ENCODE data around the gene APBB3.
"Not testable (repeated sequence)": the region's sequence is repeated elsewhere in the genome, so short reads cannot be mapped to it uniquely, and the experiment has no call there.

APBB3 gene

GRCh38 chr5:140594169-140594568, 29.8 kb upstream of the APBB3 start:
- no peak for DNase-seq (ENCODE audit: extremely low spot score)
- POLR2A ChIA-PET, result no interaction called here
- no peak for TF ChIP-seq CTCF (IDR thresholded peaks at IDR 0.05; ENCODE audit: control extremely low read depth, extremely low read depth, low read depth, missing control alignments)
- CTCF ChIA-PET, result interaction anchor here (1.1 kb wide), 1 partner anchor 221 kb away, joined by 3 read pairs; no protein-coding TSS in a partner anchor

- CTCF ChIA-PET; DNase-seq (ENCODE audit: extremely low spot score); POLR2A ChIA-PET: not testable (repeated sequence)
Observed at GRCh38 chr5:140593070-140593469, 28.7 kb upstream of the APBB3 start.

- ChIA-PET CTCF (interaction anchor here (0.8 to 1.3 kb wide), 2 partner anchors 27 to 39 kb away, joined by 3 read pairs; no protein-coding TSS in a partner anchor), POLR2A (no interaction called here)
- TF ChIP-seq CTCF (IDR thresholded peaks at IDR 0.05; ENCODE audit: control extremely low read depth, extremely low read depth, low read depth, missing control alignments), result no peak
- no peak for DNase-seq (ENCODE audit: extremely low spot score)
Observed at GRCh38 chr5:140591747-140592372, 27.5 kb upstream of the APBB3 start.

- no peak for TF ChIP-seq CTCF (IDR thresholded peaks at IDR 0.05; ENCODE audit: control extremely low read depth, extremely low read depth, low read depth, missing control alignments)
- ChIA-PET CTCF (no interaction called here), POLR2A (no interaction called here)
- no peak for DNase-seq (ENCODE audit: extremely low spot score)
Observed at GRCh38 chr5:140590861-140591260, 26.5 kb upstream of the APBB3 start.

- CTCF ChIA-PET, result interaction anchor here (1.0 kb wide), 1 partner anchor 8 kb away, joined by 3 read pairs; no protein-coding TSS in a partner anchor
- DNase-seq (ENCODE audit: extremely low spot score), result no peak
- no peak for TF ChIP-seq CTCF (IDR thresholded peaks at IDR 0.05; ENCODE audit: control extremely low read depth, extremely low read depth, low read depth, missing control alignments)
- POLR2A ChIA-PET, result no interaction called here
Observed at GRCh38 chr5:140588311-140589070, 24.1 kb upstream of the APBB3 start.

GRCh38 chr5:140587495-140587894, 23.1 kb upstream of the APBB3 start:
- ChIA-PET CTCF (no interaction called here), POLR2A (no interaction called here)
- no peak for DNase-seq (ENCODE audit: extremely low spot score)
- TF ChIP-seq CTCF (IDR thresholded peaks at IDR 0.05; ENCODE audit: control extremely low read depth, extremely low read depth, low read depth, missing control alignments), result no peak

- DNase-seq (ENCODE audit: extremely low spot score); POLR2A ChIA-PET: not testable (repeated sequence)
- CTCF ChIA-PET, result interaction anchor here (1.0 kb wide), 1 partner anchor 10 kb away, joined by 3 read pairs; no protein-coding TSS in a partner anchor
Observed at GRCh38 chr5:140579188-140579747, 14.9 kb upstream of the APBB3 start.

Measured in GM10248 (cell line).